OCI-LY7 (cell line): ENCODE measurements around the gene SPPL3. TPM values are rescaled to one million over a fixed set of nuclear protein-coding genes. Genes with fewer than 3 reads are reported as not detected.
"Not testable (repeated sequence)": the region's sequence is repeated elsewhere in the genome, so short reads cannot be mapped to it uniquely, and the experiment has no call there.

Experiments used
- BruUV-seq: library from RNA; stranded (reverse); fragments of 400-500 nt; replicated peaks from 2 replicates; lab custom pipeline; 2021; lab: Mats Ljungman, UMichigan
- CTCF ChIA-PET: fragments of 300-600 bp; sonication (Branson Sonifier 250); formaldehyde crosslinking; loops from one replicate; lab custom pipeline; 2022; ENCODE audit warnings: antibody characterized with exemption; ENCODE audit not compliant: unreplicated experiment; lab: Charles Lee
- POLR2A ChIA-PET: fragments of 300-600 bp; sonication (Branson Sonifier 250); formaldehyde crosslinking; loops from one replicate; lab custom pipeline; 2022; ENCODE audit warnings: antibody characterized with exemption; lab: Charles Lee
- DNase-seq: peaks from one replicate; pipeline ENCODE4 v3.0.0-alpha.2; 2015; ENCODE audit warnings: low spot score
- H2AFZ ChIP-seq: fragments of 200-600 bp; sonication (generic), shearing (Covaris generic); 2 replicates; pipeline ENCODE4 v1.6.1; 2014; ENCODE audit warnings: mild to moderate bottlenecking, antibody characterized with exemption, low read length, moderate library complexity
- H3K27ac ChIP-seq: fragments of 200-600 bp; sonication (generic); 2 replicates; pipeline ENCODE4 v1.5.1; 2014; ENCODE audit warnings: mixed run types, low read depth, mild to moderate bottlenecking, moderate library complexity, low read length, inconsistent platforms; ENCODE audit not compliant: poor library complexity, severe bottlenecking
- H3K36me3 ChIP-seq: fragments of 200-600 bp; sonication (generic); 2 replicates; pipeline ENCODE4 v1.6.1; 2014; ENCODE audit warnings: mild to moderate bottlenecking, antibody characterized with exemption, low read length, moderate library complexity, mixed read lengths; ENCODE audit not compliant: insufficient read depth
- H3K4me1 ChIP-seq: fragments of 200-600 bp; sonication (generic); 2 replicates; pipeline ENCODE4 v1.5.1; 2014; ENCODE audit warnings: mild to moderate bottlenecking, low read length; ENCODE audit not compliant: insufficient read depth, poor library complexity, severe bottlenecking
- H3K4me2 ChIP-seq: fragments of 200-600 bp; sonication (generic); 2 replicates; pipeline ENCODE4 v1.6.1; 2014; ENCODE audit warnings: mild to moderate bottlenecking, low read length
- H3K4me3 ChIP-seq: fragments of 200-600 bp; sonication (generic); 2 replicates; pipeline ENCODE4 v1.5.1; 2014; ENCODE audit warnings: mild to moderate bottlenecking, low read depth, low read length; ENCODE audit not compliant: poor library complexity, severe bottlenecking
- H3K79me2 ChIP-seq: fragments of 200-600 bp; sonication (generic); 2 replicates; pipeline ENCODE4 v1.6.1; 2016; ENCODE audit warnings: low read depth, mild to moderate bottlenecking, low read length, moderate library complexity, mixed read lengths; ENCODE audit not compliant: insufficient read depth
- H3K9me2 ChIP-seq: fragments of 200-600 bp; sonication (generic); 2 replicates; pipeline ENCODE4 v1.6.1; 2016; ENCODE audit warnings: mild to moderate bottlenecking, low read length, mixed read lengths; ENCODE audit not compliant: insufficient read depth
- H3K9me3 ChIP-seq: fragments of 200-600 bp; sonication (generic); 2 replicates; pipeline ENCODE4 v1.6.1; 2014; ENCODE audit warnings: mild to moderate bottlenecking, mixed run types, low read length, mixed read lengths
- H4K20me1 ChIP-seq: fragments of 200-600 bp; sonication (generic); 2 replicates; pipeline ENCODE4 v1.6.1; 2014; ENCODE audit warnings: mild to moderate bottlenecking, antibody characterized with exemption, low read length, moderate library complexity, mixed read lengths; ENCODE audit not compliant: insufficient read depth
- CTCF ChIP-seq: fragments of 200-600 bp; sonication (generic); conservative IDR thresholded peaks from 2 replicates; pipeline ENCODE4 v1.5.1; 2014; ENCODE audit warnings: mild to moderate bottlenecking, antibody characterized with exemption, low read length, moderate library complexity, mixed read lengths
- EZH2phosphoT487 ChIP-seq: fragments of 200-600 bp; sonication (generic); IDR thresholded peaks from 2 replicates; pipeline ENCODE4 v1.6.1; 2018; ENCODE audit warnings: low read depth, borderline replicate concordance, mild to moderate bottlenecking, mixed run types, antibody characterized with exemption, low read length, moderate library complexity, mixed read lengths
- intact Hi-C: fragments of 100-400 bp; cut with micrococcal nuclease; formaldehyde crosslinking; loops from one replicate; pipeline ENCODE4 v1.10.0; 2022; ENCODE audit not compliant: unreplicated experiment
- total RNA-seq, 2 experiments: library from RNA; depleted of rRNA in 1 of 2; stranded (reverse); fragments of >200 nt in 1 of 2; shearing (Covaris generic) in 1 of 2; gene quantifications; 2 replicates each; pipeline ENCODE4 v1.2.3, GENCODE V29; 2014 to 2022

SPPL3 gene
- total RNA-seq, 2 experiments from 2014 or later, result 8.6 to 36.6 TPM

GRCh38 chr12:120901818-120902217, 2.3 kb downstream of the SPPL3 start:
- TSS peak; percentile 31 for BruUV-seq
- Histone ChIP-seq H3K4me1 (peaks cover 27% of the 10 kb centered on the region), H3K4me3 (peak overlapping the region; percentile 86), H4K20me1 (peaks cover 14% of the 10 kb centered on the region), H3K27ac (no peak overlapping the region), H3K9me2 (no peaks in the 10 kb centered on the region), H3K36me3 (peaks cover 33% of the 10 kb centered on the region), H3K9me3 (no peaks in the 10 kb centered on the region), H3K4me2 (peak overlapping the region; percentile 97), H2AFZ (no peak overlapping the region), H3K79me2 (peaks cover 63% of the 10 kb centered on the region)
- POLR2A ChIA-PET, result interaction anchor here (0.7 to 1.9 kb wide), 4 partner anchors 11 to 152 kb away, joined by 3 to 9 read pairs (median 4); no protein-coding TSS in a partner anchor
- TF ChIP-seq EZH2phosphoT487 (no peak), CTCF (no peak)
- intact Hi-C loops, result loop anchor here (2.0 to 10.0 kb wide), 3 partner anchors 17 to 137 kb away; no protein-coding TSS in a partner anchor
- CTCF ChIA-PET, result interaction anchor here (1.0 to 1.5 kb wide), 2 partner anchors 45 to 52 kb away, joined by 3 read pairs; no protein-coding TSS in a partner anchor
- DNase-seq, result no peak

GRCh38 chr12:120901101-120901500, 3.1 kb downstream of the SPPL3 start:
- H4K20me1 ChIP-seq, result peaks cover 14% of the 10 kb centered on the region
- H3K4me3 ChIP-seq, result not testable (repeated sequence)

GRCh38 chr12:120895532-120895931, 8.6 kb downstream of the SPPL3 start:
- Histone ChIP-seq H4K20me1 (0 out of 2 replicates have a peak, but pooled peaks cover 4% of the 10 kb centered on the region), H3K9me3 (no peaks in the 10 kb centered on the region), H3K79me2 (peaks cover 64% of the 10 kb centered on the region), H3K4me3 (no peak overlapping the region), H2AFZ (no peak overlapping the region), H3K4me1 (peaks cover 5% of the 10 kb centered on the region), H3K27ac (no peak overlapping the region), H3K9me2 (no peaks in the 10 kb centered on the region), H3K36me3 (peaks cover 35% of the 10 kb centered on the region), H3K4me2 (no peak overlapping the region)
- CTCF ChIA-PET, result interaction anchor here (0.7 kb wide), 1 partner anchor 57 kb away, joined by 3 read pairs; no protein-coding TSS in a partner anchor
- no TSS peak for BruUV-seq
- intact Hi-C loops, result no loop called here
- POLR2A ChIA-PET, result no interaction called here
- TF ChIP-seq EZH2phosphoT487 (no peak), CTCF (no peak)
- DNase-seq, result no peak

More at GRCh38 chr12:120901101-120901500, 3.1 kb downstream of the SPPL3 start:
- DNase-seq, POLR2A ChIA-PET, H3K9me3 ChIP-seq, H3K27ac ChIP-seq, H3K4me2 ChIP-seq, H2AFZ ChIP-seq, H3K9me2 ChIP-seq, BruUV-seq, CTCF ChIA-PET: not testable (repeated sequence)
- intact Hi-C loops, result loop anchor here (5.0 to 10.0 kb wide), 2 partner anchors 44 to 136 kb away; no protein-coding TSS in a partner anchor
- Histone ChIP-seq H3K79me2 (peaks cover 70% of the 10 kb centered on the region), H3K36me3 (peaks cover 33% of the 10 kb centered on the region), H3K4me1 (peaks cover 27% of the 10 kb centered on the region)
